GM23338 (cell line): ENCODE data around the gene PPM1L. TPM values are rescaled to one million over a fixed set of nuclear protein-coding genes. Genes with fewer than 3 reads are reported as not detected.
"Not testable (repeated sequence)": the region's sequence is repeated elsewhere in the genome, so short reads cannot be mapped to it uniquely, and the experiment has no call there.

Experiments used
- ATAC-seq: fragments of 200-7000 bp; cut with Tn5 transposase; 3 replicates; pipeline ENCODE4 v1.9.1; 2020
- DNase-seq: peaks from one replicate; pipeline ENCODE4 v3.0.0-alpha.2; 2015; ENCODE audit warnings: low spot score
- H2AFZ ChIP-seq: fragments of 200-600 bp; sonication (generic); 2 replicates; pipeline ENCODE4 v1.8.0; 2016; ENCODE audit warnings: antibody characterized with exemption, mild to moderate bottlenecking, moderate library complexity
- H3F3A ChIP-seq: fragments of 200-600 bp; sonication (generic); replicated peaks from 2 replicates; pipeline ENCODE4 v1.8.0; 2017; ENCODE audit warnings: antibody characterized with exemption, mixed run types, low read depth
- H3K27ac ChIP-seq: fragments of 200-600 bp; sonication (generic); 2 replicates; pipeline ENCODE4 v1.6.1; 2016; ENCODE audit warnings: low read depth
- H3K27me3 ChIP-seq: fragments of 200-600 bp; sonication (generic); 2 replicates; pipeline ENCODE4 v1.8.0; 2016; ENCODE audit warnings: mild to moderate bottlenecking, mixed run types, moderate library complexity; ENCODE audit not compliant: insufficient read depth
- H3K36me3 ChIP-seq: fragments of 200-600 bp; sonication (generic); 2 replicates; pipeline ENCODE4 v1.8.0; 2016; ENCODE audit warnings: mild to moderate bottlenecking; ENCODE audit not compliant: insufficient read depth
- H3K4me1 ChIP-seq: fragments of 200-600 bp; sonication (generic); 2 replicates; pipeline ENCODE4 v1.8.0; 2016; ENCODE audit warnings: mild to moderate bottlenecking, moderate library complexity; ENCODE audit not compliant: insufficient read depth
- H3K4me2 ChIP-seq: fragments of 200-600 bp; sonication (generic); 2 replicates; pipeline ENCODE4 v1.7.1; 2017; ENCODE audit warnings: mixed run types
- H3K4me3 ChIP-seq: fragments of 200-600 bp; sonication (generic); 2 replicates; pipeline ENCODE4 v1.6.1; 2016; ENCODE audit warnings: mixed run types
- H3K79me2 ChIP-seq: fragments of 200-600 bp; sonication (generic); replicated peaks from 2 replicates; pipeline ENCODE4 v1.8.0; 2017; ENCODE audit warnings: mild to moderate bottlenecking; ENCODE audit not compliant: insufficient read depth
- H3K9me2 ChIP-seq: fragments of 200-600 bp; sonication (generic); 2 replicates; pipeline ENCODE4 v1.8.0; 2017; ENCODE audit not compliant: insufficient read depth
- H4K20me1 ChIP-seq: fragments of 200-600 bp; sonication (generic); replicated peaks from 2 replicates; pipeline ENCODE4 v1.8.0; 2017; ENCODE audit warnings: mild to moderate bottlenecking; ENCODE audit not compliant: insufficient read depth
- H3K27ac Mint-ChIP-seq: 2 replicates; pipeline ENCODE4 v1.8.0; 2020; ENCODE audit warnings: inconsistent platforms, mild to moderate bottlenecking, moderate library complexity, mixed read lengths
- H3K27me3 Mint-ChIP-seq: 3 replicates; pipeline ENCODE4 v1.8.0; 2022; ENCODE audit warnings: low read depth, mild to moderate bottlenecking, moderate library complexity, mixed read lengths, inconsistent platforms; ENCODE audit not compliant: insufficient read depth, poor library complexity
- H3K36me3 Mint-ChIP-seq: 3 replicates; pipeline ENCODE4 v1.8.0; 2021; ENCODE audit warnings: low read depth, mild to moderate bottlenecking, inconsistent platforms, moderate library complexity, mixed read lengths
- H3K4me1 Mint-ChIP-seq: 3 replicates; pipeline ENCODE4 v1.8.0; 2020; ENCODE audit warnings: mild to moderate bottlenecking, inconsistent platforms, mixed read lengths
- H3K4me3 Mint-ChIP-seq: 3 replicates; pipeline ENCODE4 v1.8.0; 2021; ENCODE audit warnings: moderate library complexity, mild to moderate bottlenecking, inconsistent platforms, mixed read lengths
- H3K9me3 Mint-ChIP-seq: 3 replicates; pipeline ENCODE4 v1.8.0; 2020; ENCODE audit warnings: moderate library complexity, mild to moderate bottlenecking, inconsistent platforms, mixed read lengths
- NANOG ChIP-seq: IDR thresholded peaks from 2 replicates; pipeline ENCODE4 v1.6.1; 2016; ENCODE audit warnings: antibody characterized with exemption, borderline replicate concordance
- ZNF114 ChIP-seq: fragments of 250-450 bp; sonication (Bioruptor Pico); IDR thresholded peaks from 2 replicates; pipeline ENCODE4 v1.5.0; 2020; ENCODE audit warnings: mild to moderate bottlenecking, moderate library complexity
- polyA plus RNA-seq: library from polyadenylated mRNA; unstranded; fragments of >200 nt; fragmentation: Nextera tagmentation; extraction: Ambion mirVana; gene quantifications from 2 replicates; pipeline ENCODE4 v1.2.1, GENCODE V29; 2016
- total RNA-seq: library from RNA; depleted of rRNA; stranded (reverse); fragments of >200 nt; shearing (Covaris generic); gene quantifications from 2 replicates; pipeline ENCODE4 v1.2.3, GENCODE V29; 2014
- TF ChIP-seq, protein P1 (sequence below): fragments of 250-450 bp; sonication (Bioruptor Pico); IDR thresholded peaks from 2 replicates; pipeline ENCODE4 v1.5.0; 2020; ENCODE audit warnings: mild to moderate bottlenecking, moderate library complexity
- TF ChIP-seq, protein P2 (sequence below): IDR thresholded peaks from 2 replicates; pipeline ENCODE4 v1.6.1; 2016; ENCODE audit warnings: antibody characterized with exemption

PPM1L gene
- total and polyA plus RNA-seq, 2 experiments from 2014 or later = 3.9 to 26.4 TPM

DNA sequence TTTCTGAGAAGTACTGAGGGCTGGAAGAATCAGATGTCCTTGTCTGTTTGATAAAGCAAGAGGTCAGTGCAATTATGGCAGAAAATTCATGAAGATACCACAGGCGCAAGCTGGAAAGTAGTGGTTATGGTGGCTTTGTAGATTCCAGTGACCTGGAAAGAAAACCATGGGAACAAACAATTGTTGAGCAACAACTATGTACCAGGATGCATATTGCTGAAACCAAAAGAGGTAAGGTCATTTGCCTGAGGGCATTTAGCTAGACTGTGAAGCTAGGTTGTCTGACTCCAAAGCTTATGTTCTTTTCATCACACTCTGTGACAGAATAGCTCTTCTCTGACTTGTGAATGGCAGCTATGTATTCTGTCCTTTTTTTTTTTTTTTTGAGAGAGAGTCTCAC is 275.1 kb downstream of the PPM1L start (continued):
- TF ChIP-seq, protein P1, sequence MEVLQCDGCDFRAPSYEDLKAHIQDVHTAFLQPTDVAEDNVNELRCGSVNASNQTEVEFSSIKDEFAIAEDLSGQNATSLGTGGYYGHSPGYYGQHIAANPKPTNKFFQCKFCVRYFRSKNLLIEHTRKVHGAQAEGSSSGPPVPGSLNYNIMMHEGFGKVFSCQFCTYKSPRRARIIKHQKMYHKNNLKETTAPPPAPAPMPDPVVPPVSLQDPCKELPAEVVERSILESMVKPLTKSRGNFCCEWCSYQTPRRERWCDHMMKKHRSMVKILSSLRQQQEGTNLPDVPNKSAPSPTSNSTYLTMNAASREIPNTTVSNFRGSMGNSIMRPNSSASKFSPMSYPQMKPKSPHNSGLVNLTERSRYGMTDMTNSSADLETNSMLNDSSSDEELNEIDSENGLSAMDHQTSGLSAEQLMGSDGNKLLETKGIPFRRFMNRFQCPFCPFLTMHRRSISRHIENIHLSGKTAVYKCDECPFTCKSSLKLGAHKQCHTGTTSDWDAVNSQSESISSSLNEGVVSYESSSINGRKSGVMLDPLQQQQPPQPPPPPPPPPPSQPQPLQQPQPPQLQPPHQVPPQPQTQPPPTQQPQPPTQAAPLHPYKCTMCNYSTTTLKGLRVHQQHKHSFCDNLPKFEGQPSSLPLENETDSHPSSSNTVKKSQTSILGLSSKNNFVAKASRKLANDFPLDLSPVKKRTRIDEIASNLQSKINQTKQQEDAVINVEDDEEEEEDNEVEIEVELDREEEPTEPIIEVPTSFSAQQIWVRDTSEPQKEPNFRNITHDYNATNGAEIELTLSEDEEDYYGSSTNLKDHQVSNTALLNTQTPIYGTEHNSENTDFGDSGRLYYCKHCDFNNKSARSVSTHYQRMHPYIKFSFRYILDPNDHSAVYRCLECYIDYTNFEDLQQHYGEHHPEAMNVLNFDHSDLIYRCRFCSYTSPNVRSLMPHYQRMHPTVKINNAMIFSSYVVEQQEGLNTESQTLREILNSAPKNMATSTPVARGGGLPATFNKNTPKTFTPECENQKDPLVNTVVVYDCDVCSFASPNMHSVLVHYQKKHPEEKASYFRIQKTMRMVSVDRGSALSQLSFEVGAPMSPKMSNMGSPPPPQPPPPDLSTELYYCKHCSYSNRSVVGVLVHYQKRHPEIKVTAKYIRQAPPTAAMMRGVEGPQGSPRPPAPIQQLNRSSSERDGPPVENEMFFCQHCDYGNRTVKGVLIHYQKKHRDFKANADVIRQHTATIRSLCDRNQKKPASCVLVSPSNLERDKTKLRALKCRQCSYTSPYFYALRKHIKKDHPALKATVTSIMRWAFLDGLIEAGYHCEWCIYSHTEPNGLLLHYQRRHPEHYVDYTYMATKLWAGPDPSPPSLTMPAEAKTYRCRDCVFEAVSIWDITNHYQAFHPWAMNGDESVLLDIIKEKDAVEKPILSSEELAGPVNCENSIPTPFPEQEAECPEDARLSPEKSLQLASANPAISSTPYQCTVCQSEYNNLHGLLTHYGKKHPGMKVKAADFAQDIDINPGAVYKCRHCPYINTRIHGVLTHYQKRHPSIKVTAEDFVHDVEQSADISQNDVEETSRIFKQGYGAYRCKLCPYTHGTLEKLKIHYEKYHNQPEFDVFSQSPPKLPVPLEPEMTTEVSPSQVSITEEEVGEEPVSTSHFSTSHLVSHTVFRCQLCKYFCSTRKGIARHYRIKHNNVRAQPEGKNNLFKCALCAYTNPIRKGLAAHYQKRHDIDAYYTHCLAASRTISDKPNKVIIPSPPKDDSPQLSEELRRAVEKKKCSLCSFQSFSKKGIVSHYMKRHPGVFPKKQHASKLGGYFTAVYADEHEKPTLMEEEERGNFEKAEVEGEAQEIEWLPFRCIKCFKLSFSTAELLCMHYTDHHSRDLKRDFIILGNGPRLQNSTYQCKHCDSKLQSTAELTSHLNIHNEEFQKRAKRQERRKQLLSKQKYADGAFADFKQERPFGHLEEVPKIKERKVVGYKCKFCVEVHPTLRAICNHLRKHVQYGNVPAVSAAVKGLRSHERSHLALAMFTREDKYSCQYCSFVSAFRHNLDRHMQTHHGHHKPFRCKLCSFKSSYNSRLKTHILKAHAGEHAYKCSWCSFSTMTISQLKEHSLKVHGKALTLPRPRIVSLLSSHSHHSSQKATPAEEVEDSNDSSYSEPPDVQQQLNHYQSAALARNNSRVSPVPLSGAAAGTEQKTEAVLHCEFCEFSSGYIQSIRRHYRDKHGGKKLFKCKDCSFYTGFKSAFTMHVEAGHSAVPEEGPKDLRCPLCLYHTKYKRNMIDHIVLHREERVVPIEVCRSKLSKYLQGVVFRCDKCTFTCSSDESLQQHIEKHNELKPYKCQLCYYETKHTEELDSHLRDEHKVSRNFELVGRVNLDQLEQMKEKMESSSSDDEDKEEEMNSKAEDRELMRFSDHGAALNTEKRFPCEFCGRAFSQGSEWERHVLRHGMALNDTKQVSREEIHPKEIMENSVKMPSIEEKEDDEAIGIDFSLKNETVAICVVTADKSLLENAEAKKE (CRISPR knock-in tag) = no peak
- no peak for TF ChIP-seq ZNF114 (CRISPR knock-in tag)
- TF ChIP-seq, protein P2, sequence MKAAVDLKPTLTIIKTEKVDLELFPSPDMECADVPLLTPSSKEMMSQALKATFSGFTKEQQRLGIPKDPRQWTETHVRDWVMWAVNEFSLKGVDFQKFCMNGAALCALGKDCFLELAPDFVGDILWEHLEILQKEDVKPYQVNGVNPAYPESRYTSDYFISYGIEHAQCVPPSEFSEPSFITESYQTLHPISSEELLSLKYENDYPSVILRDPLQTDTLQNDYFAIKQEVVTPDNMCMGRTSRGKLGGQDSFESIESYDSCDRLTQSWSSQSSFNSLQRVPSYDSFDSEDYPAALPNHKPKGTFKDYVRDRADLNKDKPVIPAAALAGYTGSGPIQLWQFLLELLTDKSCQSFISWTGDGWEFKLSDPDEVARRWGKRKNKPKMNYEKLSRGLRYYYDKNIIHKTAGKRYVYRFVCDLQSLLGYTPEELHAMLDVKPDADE = no peak
- TF ChIP-seq NANOG = no peak

DNA sequence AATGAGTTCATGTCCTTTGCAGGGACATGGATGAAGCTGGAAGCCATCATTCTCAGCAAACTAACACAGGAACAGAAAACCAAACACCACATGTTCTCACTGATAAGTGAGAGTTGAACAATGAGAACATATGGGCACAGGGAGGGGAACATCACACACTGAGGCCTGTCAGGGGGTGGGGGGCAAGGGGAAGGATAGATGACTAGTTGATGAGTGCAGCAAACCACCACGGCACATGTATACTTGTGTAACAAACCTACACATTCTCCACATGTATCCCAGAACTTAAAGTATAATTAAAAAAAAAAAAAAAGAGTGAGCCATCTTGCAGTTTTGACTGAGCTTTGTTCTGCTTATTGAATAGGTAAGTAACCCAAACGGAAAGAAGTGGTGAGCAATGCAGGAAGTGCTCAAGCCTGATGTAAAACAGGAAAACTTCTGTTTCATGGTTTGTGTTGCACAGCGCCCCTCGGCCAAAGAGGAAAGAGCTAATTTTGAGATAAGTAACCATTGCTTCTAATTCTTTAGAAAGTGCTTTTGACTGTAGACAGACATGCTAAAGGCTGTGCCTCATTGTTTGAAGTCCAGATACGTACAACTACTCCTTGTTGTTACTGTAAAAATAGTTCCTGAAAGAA is 279.0 kb downstream of the PPM1L start:
- H3K4me2 ChIP-seq, H3K27ac ChIP-seq, H3K4me1 ChIP-seq, DNase-seq, H3K9me2 ChIP-seq, H3F3A ChIP-seq, H3K27me3 ChIP-seq, H3K27me3 Mint-ChIP-seq, H4K20me1 ChIP-seq, H3K4me3 Mint-ChIP-seq, H2AFZ ChIP-seq, H3K36me3 ChIP-seq, H3K4me1 Mint-ChIP-seq, H3K4me3 ChIP-seq, ATAC-seq, H3K79me2 ChIP-seq, H3K27ac Mint-ChIP-seq: not testable (repeated sequence)
- Mint-ChIP-seq H3K36me3 (peaks cover 19% of the 10 kb centered on the region; the same call in 2 of the 3 replicates), H3K9me3 (peaks cover 16% of the 10 kb centered on the region)
